Esophagus muscularis mucosa (tissue), 4 donors: ENCODE measurements around the gene RNF149.

ENCODE experiments used
- EP300 ChIP-seq: sonication (generic); formaldehyde crosslinking; IDR thresholded peaks from one replicate; pipeline ENCODE4 v1.6.1; 2017; ENCODE audit warnings: antibody characterized with exemption
- POLR2A ChIP-seq: fragments of 450-650 bp; IDR thresholded peaks from one replicate; pipeline ENCODE4 v1.6.1; 2017; ENCODE audit warnings: antibody characterized with exemption, moderate library complexity, mild to moderate bottlenecking, low read depth
- POLR2AphosphoS5 ChIP-seq, 2 donors: sonication (generic); formaldehyde crosslinking; IDR thresholded peaks; one replicate each; pipeline ENCODE4 v1.6.1; 2017; ENCODE audit warnings: antibody characterized with exemption in 2 of 2
- TF ChIP-seq, protein P1 (sequence below), 3 experiments: fragments of 200-600 bp in 2 of 3; fragments of 450-650 bp in 1 of 3; sonication (generic) in 2 of 3; IDR thresholded peaks; one replicate each; pipeline ENCODE4 v1.5.1; 2017 to 2019; ENCODE audit warnings: antibody characterized with exemption in 3 of 3, mild to moderate bottlenecking in 2 of 3, moderate library complexity in 1 of 3

DNA sequence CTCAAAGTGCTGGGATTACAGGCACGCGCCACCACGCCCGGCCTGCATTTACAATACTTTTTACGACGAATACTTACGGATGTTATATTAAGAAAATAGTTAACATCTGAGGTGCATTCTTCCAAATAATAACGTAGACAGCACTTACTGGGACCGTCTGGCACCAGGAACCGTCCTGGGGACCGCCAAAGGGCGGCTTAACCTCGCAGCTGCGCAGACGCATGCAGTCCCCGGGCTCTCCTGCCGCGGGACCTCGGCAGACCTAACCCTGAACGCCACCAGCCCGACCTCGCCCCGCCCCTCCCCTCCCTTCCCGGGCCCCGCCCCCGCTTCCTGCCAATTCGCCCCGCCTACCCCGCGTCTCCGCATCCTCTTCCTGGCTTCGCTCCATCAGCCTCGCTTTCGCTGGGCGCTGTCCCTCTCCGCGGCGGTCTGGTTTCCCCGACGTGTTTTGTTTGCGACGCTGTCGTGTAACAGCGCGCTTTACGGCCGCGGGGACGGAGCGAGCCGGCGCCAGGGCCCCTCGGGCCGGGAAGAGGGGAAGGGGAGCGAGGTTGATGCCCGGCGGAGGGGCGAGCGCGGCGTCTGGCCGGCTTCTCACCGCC is 56.0 kb downstream of the RNF149 start, which contains the start of gene CNOT11:
- TF ChIP-seq, protein P1, sequence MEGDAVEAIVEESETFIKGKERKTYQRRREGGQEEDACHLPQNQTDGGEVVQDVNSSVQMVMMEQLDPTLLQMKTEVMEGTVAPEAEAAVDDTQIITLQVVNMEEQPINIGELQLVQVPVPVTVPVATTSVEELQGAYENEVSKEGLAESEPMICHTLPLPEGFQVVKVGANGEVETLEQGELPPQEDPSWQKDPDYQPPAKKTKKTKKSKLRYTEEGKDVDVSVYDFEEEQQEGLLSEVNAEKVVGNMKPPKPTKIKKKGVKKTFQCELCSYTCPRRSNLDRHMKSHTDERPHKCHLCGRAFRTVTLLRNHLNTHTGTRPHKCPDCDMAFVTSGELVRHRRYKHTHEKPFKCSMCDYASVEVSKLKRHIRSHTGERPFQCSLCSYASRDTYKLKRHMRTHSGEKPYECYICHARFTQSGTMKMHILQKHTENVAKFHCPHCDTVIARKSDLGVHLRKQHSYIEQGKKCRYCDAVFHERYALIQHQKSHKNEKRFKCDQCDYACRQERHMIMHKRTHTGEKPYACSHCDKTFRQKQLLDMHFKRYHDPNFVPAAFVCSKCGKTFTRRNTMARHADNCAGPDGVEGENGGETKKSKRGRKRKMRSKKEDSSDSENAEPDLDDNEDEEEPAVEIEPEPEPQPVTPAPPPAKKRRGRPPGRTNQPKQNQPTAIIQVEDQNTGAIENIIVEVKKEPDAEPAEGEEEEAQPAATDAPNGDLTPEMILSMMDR (IDR thresholded peaks at IDR 0.05) = peak in 1 of 3 experiments; percentile 10
- TF ChIP-seq POLR2A = peak; percentile 39
- peak; percentile 95 to 96 for TF ChIP-seq POLR2AphosphoS5 (IDR thresholded peaks at IDR 0.05)
- TF ChIP-seq EP300 = no peak
